C4-2B (cell line): ENCODE data around the gene C8B.

Source experiments
- H3K27ac ChIP-seq: fragments of 450-650 bp; 2 replicates; pipeline ENCODE4 v1.5.1; 2017
- ZFX ChIP-seq: fragments of 450-650 bp; IDR thresholded peaks from 2 replicates; pipeline ENCODE4 v1.6.1; 2017
- TF ChIP-seq, protein P1 (sequence below): fragments of 450-650 bp; conservative IDR thresholded peaks from 2 replicates; pipeline ENCODE4 v1.5.1; 2017; ENCODE audit warnings: mild to moderate bottlenecking

C8B gene

DNA sequence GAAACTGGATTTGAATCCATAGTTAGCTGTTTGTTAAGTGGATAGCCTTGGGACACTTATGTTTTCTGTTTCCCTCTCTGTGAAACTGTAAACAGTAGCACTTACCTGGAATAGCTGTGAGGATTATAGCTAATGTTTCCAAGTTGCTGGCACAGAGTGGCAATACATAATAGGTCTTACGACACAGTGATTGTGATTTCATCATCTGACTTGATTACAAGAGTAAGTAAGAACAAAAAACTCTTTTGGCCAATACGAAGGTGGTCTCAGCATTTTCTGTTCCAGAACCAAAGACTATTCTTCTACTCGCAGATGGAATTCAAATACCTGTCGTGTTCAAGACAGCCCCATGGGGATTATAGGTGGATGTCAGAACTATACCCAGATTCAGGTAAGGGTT is 2.1 kb downstream of the C8B start:
- TF ChIP-seq, protein P1, sequence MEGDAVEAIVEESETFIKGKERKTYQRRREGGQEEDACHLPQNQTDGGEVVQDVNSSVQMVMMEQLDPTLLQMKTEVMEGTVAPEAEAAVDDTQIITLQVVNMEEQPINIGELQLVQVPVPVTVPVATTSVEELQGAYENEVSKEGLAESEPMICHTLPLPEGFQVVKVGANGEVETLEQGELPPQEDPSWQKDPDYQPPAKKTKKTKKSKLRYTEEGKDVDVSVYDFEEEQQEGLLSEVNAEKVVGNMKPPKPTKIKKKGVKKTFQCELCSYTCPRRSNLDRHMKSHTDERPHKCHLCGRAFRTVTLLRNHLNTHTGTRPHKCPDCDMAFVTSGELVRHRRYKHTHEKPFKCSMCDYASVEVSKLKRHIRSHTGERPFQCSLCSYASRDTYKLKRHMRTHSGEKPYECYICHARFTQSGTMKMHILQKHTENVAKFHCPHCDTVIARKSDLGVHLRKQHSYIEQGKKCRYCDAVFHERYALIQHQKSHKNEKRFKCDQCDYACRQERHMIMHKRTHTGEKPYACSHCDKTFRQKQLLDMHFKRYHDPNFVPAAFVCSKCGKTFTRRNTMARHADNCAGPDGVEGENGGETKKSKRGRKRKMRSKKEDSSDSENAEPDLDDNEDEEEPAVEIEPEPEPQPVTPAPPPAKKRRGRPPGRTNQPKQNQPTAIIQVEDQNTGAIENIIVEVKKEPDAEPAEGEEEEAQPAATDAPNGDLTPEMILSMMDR = no peak
- no peak for TF ChIP-seq ZFX
- no peak overlapping the region for H3K27ac ChIP-seq

DNA sequence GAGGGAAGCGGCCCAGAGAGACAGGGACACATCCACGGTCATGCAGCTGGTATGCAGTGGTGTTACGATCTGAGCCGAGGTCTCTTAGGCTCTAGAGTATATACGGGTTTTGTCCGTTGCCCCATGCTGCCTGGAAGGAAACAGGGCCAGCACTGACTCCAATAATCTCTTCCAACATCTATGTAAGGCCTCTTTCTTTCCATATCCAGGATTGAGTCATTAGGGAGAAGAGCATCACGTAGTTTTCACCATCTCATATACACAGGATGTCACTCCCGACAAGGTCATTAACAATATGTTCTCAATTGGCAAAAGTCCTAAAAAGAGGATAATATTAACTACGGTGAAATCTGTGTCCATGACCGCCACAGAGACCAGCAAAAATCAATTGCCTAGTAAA is 4.4 kb downstream of the C8B start:
- no peak overlapping the region for H3K27ac ChIP-seq
- TF ChIP-seq, protein P1 = no peak
- no peak for TF ChIP-seq ZFX

DNA sequence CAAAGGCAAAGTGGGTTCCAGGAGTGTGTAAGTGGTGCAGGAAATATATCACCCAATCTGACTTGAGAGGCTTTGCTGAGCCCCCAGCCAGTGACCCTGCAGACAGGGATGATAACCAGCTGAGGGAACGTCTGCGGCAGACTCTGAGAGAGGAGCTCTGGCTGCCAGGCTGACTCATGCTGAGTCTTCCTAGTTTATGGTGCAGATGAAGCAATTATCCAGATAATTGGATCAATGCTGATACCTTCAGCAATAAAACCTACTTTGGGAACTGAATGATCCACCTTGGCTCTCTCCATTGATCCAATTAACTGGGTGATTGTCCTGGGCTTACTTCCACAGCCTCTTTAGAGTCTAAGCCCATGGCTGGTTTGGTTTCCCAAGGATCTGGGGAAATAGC is 7.3 kb downstream of the C8B start:
- H3K27ac ChIP-seq = no peak overlapping the region
- TF ChIP-seq, protein P1 = no peak
- no peak for TF ChIP-seq ZFX

DNA sequence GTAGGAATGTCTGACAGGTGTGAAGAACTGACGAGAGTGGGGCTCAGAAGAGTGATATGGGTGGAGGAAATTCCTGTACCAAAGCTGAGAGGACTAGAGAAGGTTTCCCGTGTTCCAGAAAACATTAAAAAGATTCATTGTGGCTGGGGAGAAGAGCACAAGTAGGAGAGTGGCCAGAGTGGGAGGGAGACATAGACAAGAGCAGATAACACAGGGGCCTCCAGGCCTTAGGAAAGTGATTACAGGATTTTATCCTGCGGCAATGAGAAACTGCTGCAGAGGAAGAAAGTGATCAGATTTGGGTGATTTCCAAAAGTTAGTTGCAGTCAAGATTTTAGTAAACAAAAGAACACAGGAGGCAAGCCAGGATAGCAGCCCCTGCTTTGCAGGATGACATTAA is 7.9 kb downstream of the C8B start:
- TF ChIP-seq, protein P1 = no peak
- TF ChIP-seq ZFX = no peak
- H3K27ac ChIP-seq = no peak overlapping the region

DNA sequence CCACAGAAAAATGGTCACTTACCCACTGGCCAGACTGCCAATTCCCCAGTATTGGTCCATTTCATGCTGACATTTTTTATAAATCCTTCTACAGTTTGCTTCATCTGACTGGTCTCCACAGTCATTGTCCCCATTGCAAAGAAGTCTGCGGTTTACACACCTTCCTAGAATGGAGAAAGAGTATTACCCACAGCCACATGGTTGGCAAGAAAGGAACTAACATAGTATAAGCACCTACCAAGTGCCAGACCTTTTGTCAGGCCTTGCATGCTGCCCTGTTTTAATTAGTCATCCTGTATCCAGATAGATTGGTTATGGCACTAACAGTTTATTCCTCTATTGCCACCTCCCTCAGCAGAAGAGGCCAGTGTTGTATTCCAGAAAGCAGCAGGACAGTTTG is 11.2 kb downstream of the C8B start:
- TF ChIP-seq, protein P1 = no peak
- TF ChIP-seq ZFX = no peak
- H3K27ac ChIP-seq = no peak overlapping the region

DNA sequence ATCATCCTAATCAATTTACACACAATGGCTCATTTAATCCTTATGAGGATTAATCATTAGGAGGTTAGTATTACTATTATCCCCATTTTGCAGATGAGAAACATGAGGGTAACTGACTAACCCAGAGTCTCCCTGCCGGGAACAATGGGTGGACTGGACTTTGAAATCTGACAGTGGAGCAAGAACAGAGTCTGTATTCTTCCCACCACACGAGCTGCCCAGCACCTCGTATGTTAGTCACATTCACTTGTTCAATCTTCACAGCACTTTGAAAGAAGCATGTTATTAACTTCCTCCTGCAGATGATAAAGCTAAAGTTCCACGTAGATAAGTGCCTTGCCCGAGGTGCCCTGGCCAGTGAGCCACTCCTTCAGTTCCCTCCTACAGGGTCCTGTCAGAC is 12.4 kb downstream of the C8B start:
- no peak overlapping the region for H3K27ac ChIP-seq
- TF ChIP-seq, protein P1 = no peak
- no peak for TF ChIP-seq ZFX

DNA sequence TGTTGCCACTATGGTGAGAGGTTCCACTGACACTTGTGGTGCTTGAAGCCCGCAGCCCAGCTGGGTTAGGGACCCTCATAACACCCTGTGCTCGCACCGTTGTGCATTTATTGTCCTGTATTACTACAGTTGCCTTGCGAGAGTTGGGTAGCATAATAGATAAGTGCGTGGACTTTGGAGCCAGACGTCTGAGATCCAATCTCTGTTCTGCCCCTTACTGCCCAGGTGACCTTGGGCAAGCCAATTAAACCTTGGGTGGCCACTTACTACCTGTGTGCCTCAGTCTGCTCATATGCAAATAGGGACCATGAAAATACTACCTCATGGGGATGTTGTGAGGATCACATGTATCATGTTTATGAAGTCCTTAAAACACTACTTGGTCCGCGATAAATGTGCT is 13.3 kb downstream of the C8B start:
- H3K27ac ChIP-seq = no peak overlapping the region
- no peak for TF ChIP-seq ZFX
- TF ChIP-seq, protein P1 = no peak
